T-helper 17 cell (primary cell): ENCODE data around the gene UMODL1. TPM values are rescaled to one million over a fixed set of nuclear protein-coding genes. Genes with fewer than 3 reads are reported as not detected.
A peak's percentile ranks its signal among the peaks of the same experiment; 100 is the strongest.

Experiments used
- ATAC-seq: fragments of 150-1000 bp; cut with Tn5 transposase; 2 replicates; pipeline ENCODE4 v1.10.0; 2021; ENCODE audit warnings: mild to moderate bottlenecking, moderate library complexity
- DNase-seq, 3 donors: peaks; one replicate each; pipeline versions ENCODE4 v3.0.0 to v3.0.0-alpha.2; 2020 to 2021
- H3K9me3 ChIP-seq: one replicate; pipeline ENCODE4 v1.7.0; 2013; ENCODE audit warnings: low read length, mild to moderate bottlenecking; ENCODE audit not compliant: control insufficient read depth, poor library complexity, severe bottlenecking
- H3K27ac Mint-ChIP-seq: one replicate; pipeline ENCODE4 v1.8.0; 2022; ENCODE audit warnings: mild to moderate bottlenecking, moderate library complexity, mixed read lengths
- H3K27me3 Mint-ChIP-seq: one replicate; pipeline ENCODE4 v1.8.0; 2022; ENCODE audit warnings: mixed read lengths
- H3K36me3 Mint-ChIP-seq: one replicate; pipeline ENCODE4 v1.8.0; 2022; ENCODE audit warnings: low read depth, mixed read lengths
- H3K4me1 Mint-ChIP-seq: one replicate; pipeline ENCODE4 v1.8.0; 2022; ENCODE audit warnings: mild to moderate bottlenecking, mixed read lengths
- H3K4me3 Mint-ChIP-seq: one replicate; pipeline ENCODE4 v1.8.0; 2022; ENCODE audit warnings: mild to moderate bottlenecking, moderate library complexity, mixed read lengths
- total RNA-seq, 4 donors: library from RNA in 2 of 4; stranded (reverse) in 2 of 4; gene quantifications; one replicate each; pipeline ENCODE4 v1.2.3 and lab custom pipeline; 2022 to 2026

UMODL1 gene
- under 1 TPM; 0.23 to 0.99 TPM for total RNA-seq
- 0.70 to 3.4 reads per million in 2 donors for total RNA-seq (lab: John Stamatoyannopoulos, UW)

GRCh38 chr21:42071146-42071737 is at the start of gene UMODL1:
UMODL1 (plus strand) TSS chr21:42071317; CDS start chr21:42071317, 0 bp downstream.
- H3K27me3 Mint-ChIP-seq: peaks cover 4% of the 10 kb centered on the region
- H3K9me3 ChIP-seq: no peaks in the 10 kb centered on the region
- no peak for DNase-seq
- H3K27ac Mint-ChIP-seq: no peak within 1 kb of the TSS
- H3K36me3 Mint-ChIP-seq: no peaks in the 10 kb centered on the region
- peaks cover 12% of the 10 kb centered on the region for H3K4me1 Mint-ChIP-seq
- H3K4me3 Mint-ChIP-seq: no peak within 1 kb of the TSS
- no peak for ATAC-seq

GRCh38 chr21:42021371-42022090 is 49.6 kb upstream of the UMODL1 start:
- ATAC-seq: no peak
- no peak overlapping the region for H3K4me3 Mint-ChIP-seq
- no peaks in the 10 kb centered on the region for H3K9me3 ChIP-seq
- peaks cover 22% of the 10 kb centered on the region for H3K27me3 Mint-ChIP-seq
- peaks cover 3% of the 10 kb centered on the region for H3K36me3 Mint-ChIP-seq
- no peak overlapping the region for H3K27ac Mint-ChIP-seq
- no peak for DNase-seq
- peaks cover 5% of the 10 kb centered on the region for H3K4me1 Mint-ChIP-seq

GRCh38 chr21:42022091-42022430 is 49.1 kb upstream of the UMODL1 start:
- ATAC-seq: no peak
- Mint-ChIP-seq H3K27ac (no peak overlapping the region), H3K4me3 (no peak overlapping the region), H3K36me3 (peaks cover 3% of the 10 kb centered on the region), H3K27me3 (peaks cover 23% of the 10 kb centered on the region), H3K4me1 (peaks cover 9% of the 10 kb centered on the region)
- no peaks in the 10 kb centered on the region for H3K9me3 ChIP-seq
- no peak for DNase-seq

GRCh38 chr21:42022906-42023305 is 48.2 kb upstream of the UMODL1 start:
- no peaks in the 10 kb centered on the region for H3K9me3 ChIP-seq
- DNase-seq (no peak), ATAC-seq (no peak)
- Mint-ChIP-seq H3K4me1 (peaks cover 9% of the 10 kb centered on the region), H3K27me3 (peaks cover 23% of the 10 kb centered on the region), H3K27ac (no peak overlapping the region), H3K4me3 (no peak overlapping the region), H3K36me3 (peaks cover 3% of the 10 kb centered on the region)

GRCh38 chr21:42025376-42026081 is 45.6 kb upstream of the UMODL1 start:
- Mint-ChIP-seq H3K27me3 (peaks cover 15% of the 10 kb centered on the region), H3K27ac (no peak overlapping the region), H3K4me1 (peaks cover 9% of the 10 kb centered on the region), H3K36me3 (peaks cover 3% of the 10 kb centered on the region), H3K4me3 (no peak overlapping the region)
- ATAC-seq (no peak), DNase-seq (no peak)
- no peaks in the 10 kb centered on the region for H3K9me3 ChIP-seq

- no peak overlapping the region for H3K4me3 Mint-ChIP-seq
- H3K4me1 Mint-ChIP-seq: peaks cover 9% of the 10 kb centered on the region
- H3K27me3 Mint-ChIP-seq: peaks cover 15% of the 10 kb centered on the region
- peaks cover 3% of the 10 kb centered on the region for H3K36me3 Mint-ChIP-seq
- no peak for ATAC-seq
- no peak overlapping the region for H3K27ac Mint-ChIP-seq
- H3K9me3 ChIP-seq: no peaks in the 10 kb centered on the region
- no peak for DNase-seq
Measured at GRCh38 chr21:42026082-42026435, 45.1 kb upstream of the UMODL1 start.

- H3K36me3 Mint-ChIP-seq: peaks cover 3% of the 10 kb centered on the region
- ATAC-seq: no peak
- no peaks in the 10 kb centered on the region for H3K9me3 ChIP-seq
- H3K27ac Mint-ChIP-seq: no peak overlapping the region
- peaks cover 15% of the 10 kb centered on the region for H3K27me3 Mint-ChIP-seq
- DNase-seq: no peak
- peaks cover 9% of the 10 kb centered on the region for H3K4me1 Mint-ChIP-seq
- no peak overlapping the region for H3K4me3 Mint-ChIP-seq
Measured at GRCh38 chr21:42027085-42027821, 43.9 kb upstream of the UMODL1 start.

- Mint-ChIP-seq H3K4me3 (no peak overlapping the region), H3K27ac (peak overlapping the region; percentile 54), H3K36me3 (peaks cover 3% of the 10 kb centered on the region), H3K27me3 (peaks cover 15% of the 10 kb centered on the region), H3K4me1 (peaks cover 9% of the 10 kb centered on the region)
- DNase-seq (no peak), ATAC-seq (no peak)
- H3K9me3 ChIP-seq: no peaks in the 10 kb centered on the region
Measured at GRCh38 chr21:42027822-42028765, 43.0 kb upstream of the UMODL1 start.

GRCh38 chr21:42028766-42029425 is 42.2 kb upstream of the UMODL1 start:
- DNase-seq (no peak), ATAC-seq (no peak)
- Mint-ChIP-seq H3K27ac (no peak overlapping the region), H3K4me3 (no peak overlapping the region), H3K4me1 (peaks cover 9% of the 10 kb centered on the region), H3K36me3 (peaks cover 3% of the 10 kb centered on the region), H3K27me3 (peaks cover 15% of the 10 kb centered on the region)
- no peaks in the 10 kb centered on the region for H3K9me3 ChIP-seq

- Mint-ChIP-seq H3K4me3 (no peak overlapping the region), H3K27ac (no peak overlapping the region), H3K4me1 (peaks cover 5% of the 10 kb centered on the region), H3K27me3 (peaks cover 14% of the 10 kb centered on the region), H3K36me3 (peaks cover 4% of the 10 kb centered on the region)
- no peak for DNase-seq
- no peaks in the 10 kb centered on the region for H3K9me3 ChIP-seq
- no peak for ATAC-seq
Measured at GRCh38 chr21:42030311-42030710, 40.8 kb upstream of the UMODL1 start.

GRCh38 chr21:42031241-42031640 is 39.9 kb upstream of the UMODL1 start:
- H3K9me3 ChIP-seq: no peaks in the 10 kb centered on the region
- Mint-ChIP-seq H3K4me1 (peaks cover 5% of the 10 kb centered on the region), H3K27ac (no peak overlapping the region), H3K27me3 (peaks cover 11% of the 10 kb centered on the region), H3K36me3 (peaks cover 4% of the 10 kb centered on the region), H3K4me3 (no peak overlapping the region)
- DNase-seq: no peak
- ATAC-seq: no peak

- Mint-ChIP-seq H3K4me1 (peaks cover 3% of the 10 kb centered on the region), H3K27me3 (peaks cover 7% of the 10 kb centered on the region), H3K4me3 (no peak overlapping the region), H3K36me3 (peaks cover 4% of the 10 kb centered on the region), H3K27ac (no peak overlapping the region)
- no peaks in the 10 kb centered on the region for H3K9me3 ChIP-seq
- ATAC-seq: no peak
- no peak for DNase-seq
Measured at GRCh38 chr21:42031816-42032215, 39.3 kb upstream of the UMODL1 start.
